Natural killer cell (primary cell): ENCODE results near the gene WRAP53. TPM values are rescaled to one million over a fixed set of nuclear protein-coding genes. Genes with fewer than 3 reads are reported as not detected.

Experiments used
- ATAC-seq, 3 donors: fragments of 150-1000 bp in 2 of 3; fragments of 200-7000 bp in 1 of 3; cut with Tn5 transposase; 1 replicate in 1 of 3; 2 replicates in 2 of 3; pipeline ENCODE4 v1.10.0; 2021; ENCODE audit warnings: mild to moderate bottlenecking in 2 of 3, moderate library complexity in 2 of 3
- DNase-seq, 2 donors: peaks; one replicate each; pipeline versions ENCODE4 v3.0.0 to v3.0.0-alpha.2; 2013 to 2021; ENCODE audit warnings: mixed read lengths in 1 of 2
- H3K27ac ChIP-seq: one replicate; pipeline ENCODE4 v1.5.1; 2013; ENCODE audit warnings: mild to moderate bottlenecking, low read length
- H3K27me3 ChIP-seq: one replicate; pipeline ENCODE4 v1.6.1; 2013; ENCODE audit warnings: low read length; ENCODE audit not compliant: control insufficient read depth, insufficient read depth
- H3K36me3 ChIP-seq: one replicate; pipeline ENCODE4 v1.6.1; 2013; ENCODE audit warnings: low read length; ENCODE audit not compliant: control insufficient read depth, insufficient read depth
- H3K4me1 ChIP-seq: one replicate; pipeline ENCODE4 v1.6.1; 2013; ENCODE audit warnings: low read length; ENCODE audit not compliant: control insufficient read depth, insufficient read depth
- H3K4me3 ChIP-seq: one replicate; pipeline ENCODE4 v1.5.1; 2013; ENCODE audit warnings: low read length
- H3K9me3 ChIP-seq: one replicate; pipeline ENCODE4 v1.6.1; 2013; ENCODE audit warnings: low read length; ENCODE audit not compliant: control insufficient read depth, insufficient read depth
- H3K27ac Mint-ChIP-seq, 2 donors: one replicate each; pipeline ENCODE4 v1.8.0; 2022; ENCODE audit warnings: mild to moderate bottlenecking in 2 of 2, mixed read lengths in 2 of 2, moderate library complexity in 1 of 2
- H3K27me3 Mint-ChIP-seq, 2 donors: one replicate each; pipeline ENCODE4 v1.8.0; 2022; ENCODE audit warnings: low read depth in 2 of 2, mixed read lengths in 2 of 2
- H3K36me3 Mint-ChIP-seq: one replicate; pipeline ENCODE4 v1.8.0; 2022; ENCODE audit warnings: mixed read lengths
- H3K4me1 Mint-ChIP-seq, 2 donors: one replicate each; pipeline ENCODE4 v1.8.0; 2022; ENCODE audit warnings: mixed read lengths in 2 of 2
- H3K4me3 Mint-ChIP-seq: one replicate; pipeline ENCODE4 v1.8.0; 2022; ENCODE audit warnings: mild to moderate bottlenecking, moderate library complexity, mixed read lengths
- H3K9me3 Mint-ChIP-seq, 2 donors: one replicate each; pipeline ENCODE4 v1.8.0; 2022; ENCODE audit warnings: mixed read lengths in 2 of 2
- CTCF ChIP-seq: fragments of 200-600 bp; IDR thresholded peaks from one replicate; pipeline ENCODE4 v1.8.0; 2022; ENCODE audit warnings: antibody characterized with exemption
- WGBS: methylation state at CpG from one replicate; pipeline ENCODE4 v1.1.7; 2013; ENCODE audit warnings: missing lambda C conversion rate; ENCODE audit not compliant: insufficient coverage; 5-methylcytosine and 5-hydroxymethylcytosine counted together
- intact Hi-C: fragments of 100-400 bp; cut with micrococcal nuclease; formaldehyde crosslinking; loops from one replicate; pipeline ENCODE4 v1.14.2; 2022
- total RNA-seq, 4 donors: library from RNA; stranded (reverse); fragments of 120-200 nt in 1 of 4; gene quantifications; one replicate each; pipeline versions ENCODE4 v1.2.3 to v1.2.4, GENCODE V29; 2013 to 2022

The WRAP53 gene
- total RNA-seq, 3 donors from 2014 or later (not counting 1 experiment from before 2014, with no cell fraction given) = 9.9 to 12.8 (median 12.0) TPM

- no peak overlapping the region for H3K27ac Mint-ChIP-seq
- DNase-seq = no peak
- ATAC-seq = no peak
- H3K9me3 ChIP-seq = no peaks in the 10 kb centered on the region
- no peaks in the 10 kb centered on the region for H3K36me3 Mint-ChIP-seq
- no peaks in the 10 kb centered on the region for H3K4me1 ChIP-seq
- H3K4me1 Mint-ChIP-seq = no peaks in the 10 kb centered on the region
- no peak overlapping the region for H3K4me3 Mint-ChIP-seq
- H3K27me3 ChIP-seq = peaks cover 2% of the 10 kb centered on the region
- H3K4me3 ChIP-seq = no peak overlapping the region
- no peak overlapping the region for H3K27ac ChIP-seq
- peaks cover 22 to 26% of the 10 kb centered on the region in 2 donors for H3K27me3 Mint-ChIP-seq
- intact Hi-C loops = loop anchor here (10.0 kb wide), 1 partner anchor 114 kb away; the partner anchor contains the start of genes CYB5D1, NAA38 and TMEM88
- no peaks in the 10 kb centered on the region for H3K9me3 Mint-ChIP-seq
- no peaks in the 10 kb centered on the region for H3K36me3 ChIP-seq
- 86% methylated on average over 42 of the region's 42 CpGs for WGBS
- TF ChIP-seq CTCF = no peak
Measured at GRCh38 chr17:7740481-7741001, 52.3 kb downstream of the WRAP53 start.

GRCh38 chr17:7742729-7743128, 54.5 kb downstream of the WRAP53 start:
- 83% methylated on average over 10 of the region's 10 CpGs for WGBS
- Mint-ChIP-seq H3K4me1 (no peaks in the 10 kb centered on the region), H3K9me3 (no peaks in the 10 kb centered on the region), H3K4me3 (no peak overlapping the region), H3K27me3 (peaks cover 14 to 17% of the 10 kb centered on the region in 2 donors), H3K27ac (no peak overlapping the region), H3K36me3 (no peaks in the 10 kb centered on the region)
- H3K4me1 ChIP-seq = no peaks in the 10 kb centered on the region
- H3K27ac ChIP-seq = no peak overlapping the region
- peaks cover 2% of the 10 kb centered on the region for H3K27me3 ChIP-seq
- DNase-seq (no peak), ATAC-seq (no peak)
- no peak for TF ChIP-seq CTCF
- intact Hi-C loops = loop anchor here (1.0 to 10.0 kb wide), 5 partner anchors 112 to 315 kb away; partner anchors contain the start of genes CNTROB, CYB5D1, NAA38 and TMEM88
- no peaks in the 10 kb centered on the region for H3K9me3 ChIP-seq
- H3K4me3 ChIP-seq = no peak overlapping the region
- H3K36me3 ChIP-seq = no peaks in the 10 kb centered on the region

- no peaks in the 10 kb centered on the region for H3K4me1 Mint-ChIP-seq
- H3K4me3 Mint-ChIP-seq = no peak overlapping the region
- intact Hi-C loops = loop anchor here (10.0 kb wide), 1 partner anchor 110 kb away; the partner anchor contains the start of genes CYB5D1, NAA38 and TMEM88
- H3K27ac ChIP-seq = no peak overlapping the region
- ATAC-seq (no peak), DNase-seq (no peak)
- peaks cover 14 to 15% of the 10 kb centered on the region in 2 donors for H3K27me3 Mint-ChIP-seq
- no peaks in the 10 kb centered on the region for H3K9me3 Mint-ChIP-seq
- H3K27ac Mint-ChIP-seq = peak overlapping the region in 1 of 2 donors; percentile 48
- 64% methylated on average over 8 of the region's 8 CpGs for WGBS
- peaks cover 2% of the 10 kb centered on the region for H3K27me3 ChIP-seq
- no peaks in the 10 kb centered on the region for H3K36me3 ChIP-seq
- H3K4me3 ChIP-seq = no peak overlapping the region
- H3K4me1 ChIP-seq = no peaks in the 10 kb centered on the region
- no peaks in the 10 kb centered on the region for H3K36me3 Mint-ChIP-seq
- TF ChIP-seq CTCF = no peak
- H3K9me3 ChIP-seq = no peaks in the 10 kb centered on the region
Measured at GRCh38 chr17:7744416-7744815, 56.1 kb downstream of the WRAP53 start.
